Thymus (tissue), 11 donors: ENCODE data around the gene KCNE5. TPM values are rescaled to one million over a fixed set of nuclear protein-coding genes. Genes with fewer than 3 reads are reported as not detected.
"Not testable (repeated sequence)": the region's sequence is repeated elsewhere in the genome, so short reads cannot be mapped to it uniquely, and the experiment has no call there.

Experiments used
- DNase-seq, 9 donors: peaks; one replicate each; pipeline ENCODE4 v3.0.0-alpha.2; 2013; ENCODE audit warnings: low spot score in 9 of 9, low read depth in 6 of 9, missing footprints in 1 of 9
- H3K27ac ChIP-seq, 2 donors: one replicate each; pipeline ENCODE4 v1.5.1; 2013; ENCODE audit warnings: control low read depth in 1 of 2, low read depth in 1 of 2, low read length in 1 of 2, mild to moderate bottlenecking in 1 of 2, moderate library complexity in 1 of 2
- H3K27me3 ChIP-seq, 2 donors: one replicate each; pipeline ENCODE4 v1.5.1; 2013; ENCODE audit warnings: low read length in 1 of 2; ENCODE audit not compliant: control insufficient read depth in 2 of 2, insufficient read depth in 1 of 2
- H3K36me3 ChIP-seq, 2 donors: one replicate each; pipeline ENCODE4 v1.5.1; 2013; ENCODE audit warnings: low read length in 1 of 2, mild to moderate bottlenecking in 1 of 2, moderate library complexity in 1 of 2; ENCODE audit not compliant: control insufficient read depth in 2 of 2, insufficient read depth in 2 of 2
- H3K4me1 ChIP-seq, 2 donors: one replicate each; pipeline ENCODE4 v1.5.1; 2013; ENCODE audit warnings: low read length in 2 of 2; ENCODE audit not compliant: control insufficient read depth in 2 of 2, insufficient read depth in 2 of 2
- H3K4me3 ChIP-seq, 2 donors: one replicate each; pipeline ENCODE4 v1.5.1; 2013; ENCODE audit warnings: low read length in 2 of 2, control low read depth in 1 of 2, mild to moderate bottlenecking in 1 of 2
- H3K9me3 ChIP-seq, 2 donors: one replicate each; pipeline ENCODE4 v1.5.1; 2013; ENCODE audit warnings: low read length in 1 of 2, mild to moderate bottlenecking in 1 of 2; ENCODE audit not compliant: control insufficient read depth in 2 of 2, insufficient read depth in 1 of 2
- WGBS: extraction: QIAGEN DNeasy Blood & Tissue Kit; methylation state at CpG from one replicate; pipeline ENCODE4 v1.1.7; 2013; 5-methylcytosine and 5-hydroxymethylcytosine counted together
- polyA plus RNA-seq: library from polyadenylated mRNA; stranded (reverse); fragments of 200-250 nt; gene quantifications from one replicate; pipeline ENCODE4 v1.2.3, GENCODE V29; 2013
- total RNA-seq: library from RNA; stranded (reverse); fragments of 120-200 nt; gene quantifications from one replicate; pipeline ENCODE4 v1.2.4, GENCODE V29; 2013
- donor health status: healthy.

Gene KCNE5
- total and polyA plus RNA-seq, 2 donors = 0.34 to 10.3 TPM

DNA sequence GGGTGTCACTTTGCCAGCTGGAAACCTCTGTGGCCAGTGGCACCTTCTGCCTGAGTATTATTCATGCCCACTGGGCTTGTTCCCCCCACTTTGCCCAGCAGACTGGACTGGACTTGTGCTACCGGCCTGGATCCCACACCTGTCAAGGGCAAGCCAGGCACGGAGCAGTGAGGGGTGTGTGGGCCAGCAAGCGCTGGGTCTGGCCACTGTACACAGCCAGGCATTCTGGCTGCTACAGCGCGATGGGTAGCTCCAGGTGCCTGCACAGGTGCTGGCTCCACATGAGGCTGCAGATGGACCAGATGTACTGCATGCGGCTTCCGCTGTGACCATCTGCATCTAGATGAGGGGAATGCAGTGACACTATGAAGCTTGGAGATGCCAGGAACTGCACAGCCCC, 39.5 kb downstream of the KCNE5 start:
- no peak overlapping the region for H3K27ac ChIP-seq

DNA sequence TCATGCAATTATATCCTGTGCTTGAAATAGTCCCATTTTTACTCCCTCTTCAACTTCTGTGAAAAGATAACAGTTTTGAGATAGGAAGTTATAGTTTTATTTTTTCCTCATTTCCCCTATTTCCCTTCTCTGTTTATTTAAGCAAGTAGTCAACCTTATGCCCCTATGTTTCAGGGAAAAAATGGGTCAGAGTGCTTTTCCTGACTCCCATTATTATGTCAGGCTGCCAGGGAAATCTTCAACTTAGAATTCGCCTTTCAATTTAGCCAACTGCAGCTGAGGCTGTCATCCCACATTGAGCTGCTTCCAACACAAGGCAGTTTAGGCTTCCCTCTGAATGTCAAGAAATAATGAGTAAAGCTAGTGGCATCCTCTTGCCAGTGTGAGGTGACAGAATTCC, 46.1 kb downstream of the KCNE5 start:
- 92% methylated on average over 1 of the region's 1 CpG for WGBS
- Histone ChIP-seq H3K4me3 (no peak overlapping the region), H3K36me3 (no peaks in the 10 kb centered on the region), H3K9me3 (no peaks in the 10 kb centered on the region), H3K4me1 (no peaks in the 10 kb centered on the region), H3K27me3 (no peaks in the 10 kb centered on the region), H3K27ac (no peak overlapping the region)
- no peak for DNase-seq

More for the DNA sequence above, 39.5 kb downstream of the KCNE5 start:
- no peak for DNase-seq
- H3K9me3 ChIP-seq = no peaks in the 10 kb centered on the region
- H3K4me1 ChIP-seq = no peaks in the 10 kb centered on the region
- H3K4me3 ChIP-seq = no peak overlapping the region
- H3K27me3 ChIP-seq = peaks cover 0 to 2% of the 10 kb centered on the region in 2 donors
- WGBS = 95% methylated on average over 7 of the region's 7 CpGs
- no peaks in the 10 kb centered on the region for H3K36me3 ChIP-seq

DNA sequence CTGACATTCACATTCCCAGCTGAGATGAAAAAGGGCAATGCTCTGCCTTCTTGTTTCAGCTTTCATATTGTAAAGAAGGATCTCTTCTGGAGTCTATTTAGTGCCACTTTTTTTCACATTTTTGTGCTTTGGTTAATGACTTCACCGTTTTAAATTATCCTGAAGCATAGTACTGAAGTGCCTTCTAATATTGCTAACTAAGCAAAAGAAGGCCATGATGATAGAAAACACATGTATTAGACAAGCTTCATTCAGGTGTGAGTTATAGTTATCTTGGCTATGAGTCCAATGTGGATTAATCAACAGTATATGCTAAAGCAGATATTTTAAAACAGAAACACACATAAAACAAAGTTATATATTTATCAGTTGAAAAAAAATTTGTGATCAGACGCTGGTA, 47.9 kb downstream of the KCNE5 start:
- WGBS = 95% methylated on average over 2 of the region's 2 CpGs
- no peaks in the 10 kb centered on the region for H3K36me3 ChIP-seq
- H3K27me3 ChIP-seq = no peaks in the 10 kb centered on the region
- no peak for DNase-seq
- H3K4me3 ChIP-seq = no peak overlapping the region
- no peak overlapping the region for H3K27ac ChIP-seq
- no peaks in the 10 kb centered on the region for H3K9me3 ChIP-seq
- no peaks in the 10 kb centered on the region for H3K4me1 ChIP-seq

DNA sequence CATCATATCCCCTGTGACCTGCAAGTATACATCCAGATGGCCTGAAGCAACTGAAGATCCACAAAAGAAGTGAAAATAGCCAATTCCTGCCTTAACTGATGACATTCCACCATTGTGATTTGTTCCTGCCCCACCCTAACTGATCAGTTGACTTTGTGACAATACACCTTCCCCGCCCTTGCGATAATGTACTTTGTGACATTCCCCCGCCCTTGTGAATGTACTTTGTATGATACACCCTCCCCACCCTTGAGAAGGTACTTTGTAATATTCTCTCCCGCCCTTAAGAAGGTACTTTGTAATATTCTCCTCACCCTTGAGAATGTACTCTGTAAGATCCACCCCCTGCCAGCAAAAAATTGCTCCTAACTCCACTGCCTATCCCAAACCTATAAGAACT, 48.9 kb downstream of the KCNE5 start:
- H3K36me3 ChIP-seq, H3K4me3 ChIP-seq, DNase-seq, H3K27ac ChIP-seq, H3K27me3 ChIP-seq, H3K4me1 ChIP-seq, H3K9me3 ChIP-seq: not testable (repeated sequence)
- 74% methylated on average over 4 of the region's 4 CpGs for WGBS

Other genes with a start within 250 kb of the KCNE5 start
- 0.38 TPM for gene GUCY2F, start 143.1 kb downstream of the KCNE5 start, total RNA-seq
- gene GUCY2F, start 143.1 kb downstream of the KCNE5 start, polyA plus RNA-seq = under 0.01 TPM
- 14.9 TPM for gene NXT2, start 88.3 kb downstream of the KCNE5 start, total RNA-seq
- gene NXT2, start 88.3 kb downstream of the KCNE5 start, polyA plus RNA-seq = 12.9 TPM
- 19.3 TPM for gene ACSL4, start 108.1 kb upstream of the KCNE5 start, total RNA-seq
- 29.7 TPM for gene ACSL4, start 108.1 kb upstream of the KCNE5 start, polyA plus RNA-seq